ENCODE data around the gene TYW1B.

GRCh38 chr7:72709909-72710308, 118.1 kb downstream of the TYW1B start:
- TF ChIP-seq, protein P1, sequence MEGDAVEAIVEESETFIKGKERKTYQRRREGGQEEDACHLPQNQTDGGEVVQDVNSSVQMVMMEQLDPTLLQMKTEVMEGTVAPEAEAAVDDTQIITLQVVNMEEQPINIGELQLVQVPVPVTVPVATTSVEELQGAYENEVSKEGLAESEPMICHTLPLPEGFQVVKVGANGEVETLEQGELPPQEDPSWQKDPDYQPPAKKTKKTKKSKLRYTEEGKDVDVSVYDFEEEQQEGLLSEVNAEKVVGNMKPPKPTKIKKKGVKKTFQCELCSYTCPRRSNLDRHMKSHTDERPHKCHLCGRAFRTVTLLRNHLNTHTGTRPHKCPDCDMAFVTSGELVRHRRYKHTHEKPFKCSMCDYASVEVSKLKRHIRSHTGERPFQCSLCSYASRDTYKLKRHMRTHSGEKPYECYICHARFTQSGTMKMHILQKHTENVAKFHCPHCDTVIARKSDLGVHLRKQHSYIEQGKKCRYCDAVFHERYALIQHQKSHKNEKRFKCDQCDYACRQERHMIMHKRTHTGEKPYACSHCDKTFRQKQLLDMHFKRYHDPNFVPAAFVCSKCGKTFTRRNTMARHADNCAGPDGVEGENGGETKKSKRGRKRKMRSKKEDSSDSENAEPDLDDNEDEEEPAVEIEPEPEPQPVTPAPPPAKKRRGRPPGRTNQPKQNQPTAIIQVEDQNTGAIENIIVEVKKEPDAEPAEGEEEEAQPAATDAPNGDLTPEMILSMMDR (conservative IDR thresholded peaks at IDR 0.05) = no peak
- TF ChIP-seq ZFX (IDR thresholded peaks at IDR 0.05) = no peak
